HepG2 (cell line): Measurements from ENCODE around the gene FGD2. TPM values are rescaled to one million over a fixed set of nuclear protein-coding genes. Genes with fewer than 3 reads are reported as not detected.

ENCODE experiments used
- ATAC-seq: fragments of 200-7000 bp; cut with Tn5 transposase; 3 replicates; pipeline ENCODE4 v1.9.1; 2020; ENCODE audit warnings: mild to moderate bottlenecking, moderate library complexity
- BruUV-seq: library from RNA; stranded (reverse); fragments of 400-500 nt; replicated peaks from 2 replicates; lab custom pipeline; 2021; lab: Mats Ljungman, UMichigan
- CTCF ChIA-PET: fragments of 300-600 bp; formaldehyde crosslinking; extraction: SDS; loops from one replicate; lab custom pipeline; 2021; ENCODE audit warnings: low total read pairs, inconsistent platforms, low intra/inter-chr PET ratio; lab: Yijun Ruan, JAX
- POLR2A ChIA-PET: fragments of 350-600 bp; sonication (Branson Sonifier 250); formaldehyde crosslinking; loops from one replicate; lab custom pipeline; 2020; ENCODE audit warnings: antibody characterized with exemption, inconsistent platforms; lab: Yijun Ruan, JAX
- DNase-seq: peaks from one replicate; pipeline ENCODE4 v3.0.0-alpha.2; 2015; ENCODE audit warnings: low spot score
- FAIRE-seq: peaks from 3 replicates; lab custom pipeline; 2011; peaks lifted over from hg19 to GRCh38; lab: Jason Lieb, UNC
- H2AFZ ChIP-seq: one replicate; pipeline ENCODE4 v1.6.1; 2011; ENCODE audit warnings: low read length, inconsistent platforms
- H3K27ac ChIP-seq: fragments of 300-600 bp; 3 replicates; pipeline ENCODE4 v1.8.0; 2011; ENCODE audit warnings: mixed run types, mild to moderate bottlenecking, mixed read lengths, low read length, inconsistent platforms; ENCODE audit not compliant: insufficient read depth; ENCODE audit errors: extremely low read length
- H3K27me3 ChIP-seq, 2 experiments: fragments of 200-600 bp in 1 of 2; 2 replicates in 1 of 2; 3 replicates in 1 of 2; pipeline versions ENCODE4 v1.6.0 to v1.8.0; 2011; ENCODE audit warnings: low read length in 2 of 2, mild to moderate bottlenecking in 2 of 2, moderate library complexity in 2 of 2, inconsistent platforms in 1 of 2; ENCODE audit not compliant: insufficient read depth in 2 of 2, control insufficient read depth in 1 of 2
- H3K36me3 ChIP-seq, 2 experiments: fragments of 200-600 bp in 1 of 2; replicated peaks in 1 of 2; 2 replicates in 1 of 2; 3 replicates in 1 of 2; pipeline versions ENCODE4 v1.5.1 to v1.8.0; 2011; ENCODE audit warnings: low read length in 2 of 2, inconsistent platforms in 1 of 2; ENCODE audit not compliant: insufficient read depth in 2 of 2, control insufficient read depth in 1 of 2
- H3K4me1 ChIP-seq: 2 replicates; pipeline ENCODE4 v1.5.1; 2012; ENCODE audit warnings: low read length, inconsistent platforms; ENCODE audit not compliant: insufficient read depth
- H3K4me2 ChIP-seq: 2 replicates; pipeline ENCODE4 v1.6.0; 2011; ENCODE audit warnings: low read depth, low read length, inconsistent platforms
- H3K4me3 ChIP-seq, 3 experiments: fragments of 200-600 bp in 1 of 3; sonication (generic), shearing (Covaris generic) in 1 of 3; replicated peaks in 1 of 3; 2 replicates each; pipeline ENCODE4 v1.5.1; 2011 to 2016; ENCODE audit warnings: low read length in 3 of 3, inconsistent platforms in 2 of 3, low read depth in 2 of 3, mild to moderate bottlenecking in 2 of 3, control low read depth in 1 of 3, mixed read lengths in 1 of 3; ENCODE audit not compliant: insufficient read depth in 1 of 3
- H3K79me2 ChIP-seq: one replicate; pipeline ENCODE4 v1.6.1; 2011; ENCODE audit warnings: low read length, inconsistent platforms; ENCODE audit not compliant: insufficient read depth
- H3K9ac ChIP-seq: 2 replicates; pipeline ENCODE4 v1.6.0; 2011; ENCODE audit warnings: mild to moderate bottlenecking, low read depth, low read length, inconsistent platforms; ENCODE audit not compliant: insufficient read depth
- H3K9me3 ChIP-seq: 2 replicates; pipeline ENCODE4 v1.5.1; 2012; ENCODE audit warnings: mild to moderate bottlenecking, low read length
- H4K20me1 ChIP-seq: 2 replicates; pipeline ENCODE4 v1.6.0; 2011; ENCODE audit warnings: inconsistent platforms, mild to moderate bottlenecking, low read length, moderate library complexity; ENCODE audit not compliant: insufficient read depth
- AKAP8 ChIP-seq: sonication (generic); formaldehyde crosslinking; IDR thresholded peaks from 2 replicates; pipeline ENCODE4 v1.5.1; 2020; ENCODE audit warnings: mild to moderate bottlenecking, missing genetic modification reagents
- CHD2 ChIP-seq: IDR thresholded peaks from 2 replicates; pipeline ENCODE4 v1.6.1; 2011; ENCODE audit warnings: low read depth, low read length, improper control_type of control experiment
- HNF4A ChIP-seq: sonication (generic); formaldehyde crosslinking; IDR thresholded peaks from 2 replicates; pipeline ENCODE4 v1.4.0; 2020; ENCODE audit warnings: missing genetic modification reagents
- JUNB ChIP-seq: sonication (generic); formaldehyde crosslinking; IDR thresholded peaks from 2 replicates; pipeline ENCODE4 v1.8.0; 2022; ENCODE audit warnings: missing genetic modification reagents, mild to moderate bottlenecking, borderline replicate concordance
- LCORL ChIP-seq, 2 experiments: fragments of 450-650 bp in 1 of 2; sonication (generic) in 1 of 2; formaldehyde crosslinking in 1 of 2; IDR thresholded peaks; 2 replicates each; pipeline versions ENCODE4 v1.5.0 to v1.6.1; 2017 to 2020; ENCODE audit warnings: antibody characterized with exemption in 1 of 2, missing genetic modification reagents in 1 of 2
- NFKB2 ChIP-seq: sonication (generic); formaldehyde crosslinking; IDR thresholded peaks from 2 replicates; pipeline ENCODE4 v1.4.0; 2020; ENCODE audit warnings: missing genetic modification reagents, borderline replicate concordance
- PCBP2 ChIP-seq: fragments of 200-400 bp; formaldehyde crosslinking; optimal IDR thresholded peaks from 2 replicates; pipeline ENCODE3; 2018; ENCODE audit warnings: low read length, low read depth; ENCODE audit not compliant: poor library complexity, severe bottlenecking
- SAP130 ChIP-seq: IDR thresholded peaks from 2 replicates; pipeline ENCODE4 v1.6.1; 2016; ENCODE audit warnings: low read depth
- SP5 ChIP-seq: IDR thresholded peaks from 2 replicates; pipeline ENCODE4 v1.6.1; 2016; ENCODE audit warnings: low read depth, borderline replicate concordance
- SUZ12 ChIP-seq: fragments of 150-350 bp; IDR thresholded peaks from 2 replicates; pipeline ENCODE4 v1.6.1; 2014; ENCODE audit warnings: low read depth, low read length
- TCF7 ChIP-seq: sonication (generic); IDR thresholded peaks from 2 replicates; pipeline ENCODE4 v1.6.1; 2016; ENCODE audit warnings: antibody characterized with exemption, low read depth
- TFAP4 ChIP-seq: sonication (generic); IDR thresholded peaks from 2 replicates; pipeline ENCODE4 v1.6.1; 2016; ENCODE audit warnings: low read depth, borderline replicate concordance
- ZNF230 ChIP-seq: sonication (generic); formaldehyde crosslinking; IDR thresholded peaks from 2 replicates; pipeline ENCODE4 v1.4.0; 2020; ENCODE audit warnings: mild to moderate bottlenecking, missing genetic modification reagents
- ZNF564 ChIP-seq: sonication (generic); formaldehyde crosslinking; IDR thresholded peaks from 2 replicates; pipeline ENCODE4 v1.8.1; 2023; ENCODE audit warnings: mild to moderate bottlenecking, missing genetic modification reagents
- ZNF800 ChIP-seq: sonication (generic); formaldehyde crosslinking; IDR thresholded peaks from 2 replicates; pipeline ENCODE4 v1.4.0; 2020; ENCODE audit warnings: missing genetic modification reagents
- WGBS: methylation state at CpG from one replicate; pipeline ENCODE4 v1.1.6; 2017; ENCODE audit warnings: low lambda C conversion rate; 5-methylcytosine and 5-hydroxymethylcytosine counted together
- in situ Hi-C: cut with HindIII; loops from 2 replicates; pipeline ENCODE4 v1.10.0; 2017; ENCODE audit warnings: low pct_unique_long_range_greater_than_20kb; ENCODE audit not compliant: extremely low pct_ligation_motif_present
- intact Hi-C: fragments of 100-400 bp; cut with micrococcal nuclease; formaldehyde crosslinking; loops from one replicate; pipeline ENCODE4 v1.10.0; 2022; ENCODE audit not compliant: unreplicated experiment
- polyA plus RNA-seq, 8 experiments: library from polyadenylated mRNA; depleted of rRNA in 3 of 8; stranded (reverse) in 7 of 8; unstranded in 1 of 8; fragments of >200 nt; fragmentation: Illumina TruSeq in 4 of 8; extraction: Trizol in 4 of 8; gene quantifications; 2 replicates each; pipeline versions ENCODE4 v1.2.1 to v1.2.3, GENCODE V29; 2011 to 2016; ENCODE audit warnings: low read depth in 4 of 8, missing spikeins in 1 of 8, mixed read lengths in 1 of 8; ENCODE audit not compliant: insufficient read depth in 1 of 8
- total RNA-seq, 5 experiments: library from RNA; depleted of rRNA; stranded (reverse); fragments of >200 nt; fragmentation: Illumina TruSeq; extraction: Trizol; gene quantifications; 2 replicates each; pipeline ENCODE4 v1.2.3, GENCODE V29; 2016; ENCODE audit warnings: low read depth in 1 of 5
- TF ChIP-seq, protein P1 (sequence below): IDR thresholded peaks from 2 replicates; pipeline ENCODE4 v1.6.1; 2018; ENCODE audit warnings: missing genetic modification reagents
- TF ChIP-seq, protein P2 (sequence below): sonication (generic); formaldehyde crosslinking; IDR thresholded peaks from 2 replicates; pipeline ENCODE4 v1.4.0; 2020; ENCODE audit warnings: missing genetic modification reagents, borderline replicate concordance

Gene FGD2
- total and polyA plus RNA-seq, 2 of the 13 experiments (the other 11 are each of a cell fraction or from before 2014, with no cell fraction given), result not detected

DNA sequence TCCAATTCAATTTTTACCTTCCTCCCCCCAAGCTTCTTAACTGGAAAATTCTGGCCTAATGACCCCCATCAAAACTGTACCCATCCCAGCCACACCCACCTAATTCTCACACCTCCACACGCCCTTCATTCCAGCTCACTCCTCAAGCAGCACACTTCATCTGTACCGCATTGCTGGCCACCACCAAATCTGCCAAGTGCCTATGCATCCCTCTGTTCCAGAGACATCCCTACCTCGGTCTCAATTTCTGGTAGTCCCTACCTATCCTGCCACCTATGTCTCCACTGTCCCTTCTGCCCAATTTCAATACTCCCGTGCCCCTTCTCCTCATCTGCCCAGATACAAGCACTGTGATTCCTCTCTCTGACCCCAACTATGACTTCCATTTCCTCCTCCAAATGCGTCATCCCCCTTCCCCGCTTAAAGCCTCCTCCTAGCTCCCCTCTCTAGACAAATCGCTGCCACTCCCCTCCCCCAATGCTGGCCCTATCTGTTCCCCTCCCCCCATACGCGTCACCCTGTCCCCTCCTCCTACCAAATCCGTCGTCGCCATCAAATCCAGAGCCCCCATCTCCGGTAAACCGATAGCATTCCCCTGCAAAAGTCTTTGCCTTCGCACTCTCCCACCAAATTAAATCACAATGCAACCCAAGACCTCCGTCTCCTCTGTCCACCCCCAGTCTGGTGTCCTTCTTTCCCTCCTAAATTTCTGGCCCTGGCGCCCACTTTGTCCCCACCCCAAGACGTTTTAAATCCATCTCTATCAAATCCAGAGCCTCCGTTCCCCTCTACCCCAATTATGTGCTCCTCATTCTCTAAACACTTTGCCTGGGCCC lies 20.7 kb upstream of the FGD2 start:
- intact Hi-C loops, result no loop called here
- 28% methylated on average over 19 of the region's 19 CpGs for WGBS
- no peak for FAIRE-seq
- TF ChIP-seq ZNF564 (CRISPR knock-in tag), result 0 out of 2 replicates have a peak, but pooled peaks have one; percentile 6
- TF ChIP-seq TFAP4, result no peak
- TF ChIP-seq, protein P1, sequence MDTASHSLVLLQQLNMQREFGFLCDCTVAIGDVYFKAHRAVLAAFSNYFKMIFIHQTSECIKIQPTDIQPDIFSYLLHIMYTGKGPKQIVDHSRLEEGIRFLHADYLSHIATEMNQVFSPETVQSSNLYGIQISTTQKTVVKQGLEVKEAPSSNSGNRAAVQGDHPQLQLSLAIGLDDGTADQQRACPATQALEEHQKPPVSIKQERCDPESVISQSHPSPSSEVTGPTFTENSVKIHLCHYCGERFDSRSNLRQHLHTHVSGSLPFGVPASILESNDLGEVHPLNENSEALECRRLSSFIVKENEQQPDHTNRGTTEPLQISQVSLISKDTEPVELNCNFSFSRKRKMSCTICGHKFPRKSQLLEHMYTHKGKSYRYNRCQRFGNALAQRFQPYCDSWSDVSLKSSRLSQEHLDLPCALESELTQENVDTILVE (CRISPR knock-in tag), result no peak
- 0 out of 2 replicates have a peak, but pooled peaks have one; percentile 19 for TF ChIP-seq JUNB (CRISPR knock-in tag)
- no peak for TF ChIP-seq ZNF800 (CRISPR knock-in tag)
- TF ChIP-seq LCORL (IDR thresholded peaks at IDR 0.05), result no peak
- TF ChIP-seq LCORL (CRISPR knock-in tag; IDR thresholded peaks at IDR 0.05), result 0 out of 2 replicates have a peak, but pooled peaks have one; percentile 28
- no peak for TF ChIP-seq TCF7
- TF ChIP-seq SAP130 (CRISPR knock-in tag), result 0 out of 2 replicates have a peak, but pooled peaks have one; percentile 3
- peak; percentile 52; the same call in 1 of the 2 replicates for TF ChIP-seq CHD2
- no peak for TF ChIP-seq SP5 (CRISPR knock-in tag)
- TF ChIP-seq, protein P2, sequence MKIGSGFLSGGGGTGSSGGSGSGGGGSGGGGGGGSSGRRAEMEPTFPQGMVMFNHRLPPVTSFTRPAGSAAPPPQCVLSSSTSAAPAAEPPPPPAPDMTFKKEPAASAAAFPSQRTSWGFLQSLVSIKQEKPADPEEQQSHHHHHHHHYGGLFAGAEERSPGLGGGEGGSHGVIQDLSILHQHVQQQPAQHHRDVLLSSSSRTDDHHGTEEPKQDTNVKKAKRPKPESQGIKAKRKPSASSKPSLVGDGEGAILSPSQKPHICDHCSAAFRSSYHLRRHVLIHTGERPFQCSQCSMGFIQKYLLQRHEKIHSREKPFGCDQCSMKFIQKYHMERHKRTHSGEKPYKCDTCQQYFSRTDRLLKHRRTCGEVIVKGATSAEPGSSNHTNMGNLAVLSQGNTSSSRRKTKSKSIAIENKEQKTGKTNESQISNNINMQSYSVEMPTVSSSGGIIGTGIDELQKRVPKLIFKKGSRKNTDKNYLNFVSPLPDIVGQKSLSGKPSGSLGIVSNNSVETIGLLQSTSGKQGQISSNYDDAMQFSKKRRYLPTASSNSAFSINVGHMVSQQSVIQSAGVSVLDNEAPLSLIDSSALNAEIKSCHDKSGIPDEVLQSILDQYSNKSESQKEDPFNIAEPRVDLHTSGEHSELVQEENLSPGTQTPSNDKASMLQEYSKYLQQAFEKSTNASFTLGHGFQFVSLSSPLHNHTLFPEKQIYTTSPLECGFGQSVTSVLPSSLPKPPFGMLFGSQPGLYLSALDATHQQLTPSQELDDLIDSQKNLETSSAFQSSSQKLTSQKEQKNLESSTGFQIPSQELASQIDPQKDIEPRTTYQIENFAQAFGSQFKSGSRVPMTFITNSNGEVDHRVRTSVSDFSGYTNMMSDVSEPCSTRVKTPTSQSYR, result peak; percentile 79; the same call in 1 of the 2 replicates
- TF ChIP-seq AKAP8 (CRISPR knock-in tag), result no peak
- TF ChIP-seq ZNF230 (CRISPR knock-in tag), result no peak
- peak; percentile 52 for TF ChIP-seq PCBP2
- TF ChIP-seq HNF4A (CRISPR knock-in tag), result no peak
- TF ChIP-seq NFKB2, result 0 out of 2 replicates have a peak, but pooled peaks have one; percentile 50
- no peak for TF ChIP-seq SUZ12

More for the DNA sequence above, 20.7 kb upstream of the FGD2 start:
- H2AFZ ChIP-seq, result no peak overlapping the region
- in situ Hi-C loops, result no loop called here
- H3K36me3 ChIP-seq, result peaks cover 5 to 11% of the 10 kb centered on the region in 2 experiments; a peak in 4 of 5 replicates
- ATAC-seq (no peak), DNase-seq (no peak)
- BruUV-seq, result no TSS peak
- peak overlapping the region; percentile 80 for H3K9ac ChIP-seq
- peaks cover 6% of the 10 kb centered on the region for H4K20me1 ChIP-seq
- peaks cover 0 to 11% of the 10 kb centered on the region in 2 experiments; a peak in 3 of 5 replicates for H3K27me3 ChIP-seq
- peak overlapping the region; percentile 71 to 99 (median 91) for H3K4me3 ChIP-seq
- peaks cover 30% of the 10 kb centered on the region for H3K4me1 ChIP-seq
- H3K4me2 ChIP-seq, result peak overlapping the region; percentile 95
- no peaks in the 10 kb centered on the region for H3K9me3 ChIP-seq
- H3K79me2 ChIP-seq, result peaks cover 58% of the 10 kb centered on the region
- H3K27ac ChIP-seq, result peak overlapping the region; percentile 74
- CTCF ChIA-PET, result no interaction called here
- POLR2A ChIA-PET, result interaction anchor here (0.6 to 1.3 kb wide), 4 partner anchors 14 to 187 kb away, joined by 3 to 4 read pairs (median 4); no protein-coding TSS in a partner anchor
